Brain microvascular endothelial cell (primary cell): ENCODE measurements around the gene PPARA.

Source experiments
- DNase-seq: peaks from one replicate; pipeline ENCODE4 v3.0.0-alpha.2; 2020
- H3K27ac ChIP-seq: fragments of 250-450 bp; sonication (Bioruptor Pico); 2 replicates; pipeline ENCODE4 v1.5.1; 2020; ENCODE audit warnings: mild to moderate bottlenecking, moderate library complexity
- H3K27me3 ChIP-seq: fragments of 250-450 bp; sonication (Bioruptor Pico); replicated peaks from 2 replicates; pipeline ENCODE4 v1.5.1; 2020; ENCODE audit warnings: mild to moderate bottlenecking
- H3K36me3 ChIP-seq: fragments of 250-450 bp; sonication (Bioruptor Pico); replicated peaks from 2 replicates; pipeline ENCODE4 v1.5.1; 2020; ENCODE audit warnings: mild to moderate bottlenecking
- H3K4me3 ChIP-seq: 2 replicates; pipeline ENCODE4 v1.5.1; 2011; ENCODE audit warnings: low read depth, mild to moderate bottlenecking, control low read depth, low read length, moderate library complexity
- in situ Hi-C: cut with HindIII; loops from 2 replicates; pipeline ENCODE4 v1.10.0; 2017; ENCODE audit warnings: low sequenced_read_pairs, low pct_ligation_motif_present
- TF ChIP-seq, protein P1 (sequence below): IDR thresholded peaks from 2 replicates; pipeline ENCODE4 v1.5.1; 2011; ENCODE audit warnings: low read depth, mild to moderate bottlenecking, moderate library complexity, low read length, control low read depth, inconsistent platforms; ENCODE audit errors: missing control alignments

The PPARA gene

DNA sequence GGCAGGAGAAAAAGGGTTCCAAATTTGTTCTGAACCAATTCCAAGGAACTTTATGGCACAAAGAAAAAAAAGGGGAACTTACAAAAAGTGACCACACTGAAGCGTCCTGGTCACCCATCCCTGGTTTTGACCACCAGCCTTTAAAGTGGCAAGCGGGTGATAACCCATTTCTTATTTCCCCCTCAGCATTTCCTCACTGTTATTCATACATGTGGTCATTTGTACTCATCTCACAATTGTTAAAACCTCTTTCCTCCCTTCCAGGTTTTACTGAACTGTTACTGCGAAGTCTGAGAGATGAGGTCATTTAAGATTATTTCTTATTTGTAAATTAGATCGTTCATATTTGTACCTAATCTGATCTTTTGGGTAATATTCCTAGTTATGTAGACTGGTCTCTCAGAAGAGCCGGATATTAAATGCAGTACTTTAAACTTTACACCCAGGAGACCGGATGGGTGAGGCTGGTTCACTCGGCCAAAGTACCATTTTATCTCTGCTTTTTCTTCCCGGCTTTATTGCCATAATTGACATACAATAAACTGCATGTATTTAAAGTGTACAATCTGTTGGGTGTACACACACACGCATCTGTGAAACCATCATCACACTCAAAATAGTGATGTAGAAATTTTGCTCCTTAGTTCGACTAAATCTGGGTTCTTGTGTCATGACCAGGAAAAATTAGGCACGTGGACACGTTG, 52.7 kb downstream of the PPARA start:
- no peak for DNase-seq
- Histone ChIP-seq H3K27ac (no peak overlapping the region), H3K4me3 (no peak overlapping the region), H3K36me3 (no peaks in the 10 kb centered on the region), H3K27me3 (no peaks in the 10 kb centered on the region)
- in situ Hi-C loops, result no loop called here
- TF ChIP-seq, protein P1, sequence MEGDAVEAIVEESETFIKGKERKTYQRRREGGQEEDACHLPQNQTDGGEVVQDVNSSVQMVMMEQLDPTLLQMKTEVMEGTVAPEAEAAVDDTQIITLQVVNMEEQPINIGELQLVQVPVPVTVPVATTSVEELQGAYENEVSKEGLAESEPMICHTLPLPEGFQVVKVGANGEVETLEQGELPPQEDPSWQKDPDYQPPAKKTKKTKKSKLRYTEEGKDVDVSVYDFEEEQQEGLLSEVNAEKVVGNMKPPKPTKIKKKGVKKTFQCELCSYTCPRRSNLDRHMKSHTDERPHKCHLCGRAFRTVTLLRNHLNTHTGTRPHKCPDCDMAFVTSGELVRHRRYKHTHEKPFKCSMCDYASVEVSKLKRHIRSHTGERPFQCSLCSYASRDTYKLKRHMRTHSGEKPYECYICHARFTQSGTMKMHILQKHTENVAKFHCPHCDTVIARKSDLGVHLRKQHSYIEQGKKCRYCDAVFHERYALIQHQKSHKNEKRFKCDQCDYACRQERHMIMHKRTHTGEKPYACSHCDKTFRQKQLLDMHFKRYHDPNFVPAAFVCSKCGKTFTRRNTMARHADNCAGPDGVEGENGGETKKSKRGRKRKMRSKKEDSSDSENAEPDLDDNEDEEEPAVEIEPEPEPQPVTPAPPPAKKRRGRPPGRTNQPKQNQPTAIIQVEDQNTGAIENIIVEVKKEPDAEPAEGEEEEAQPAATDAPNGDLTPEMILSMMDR, result no peak

DNA sequence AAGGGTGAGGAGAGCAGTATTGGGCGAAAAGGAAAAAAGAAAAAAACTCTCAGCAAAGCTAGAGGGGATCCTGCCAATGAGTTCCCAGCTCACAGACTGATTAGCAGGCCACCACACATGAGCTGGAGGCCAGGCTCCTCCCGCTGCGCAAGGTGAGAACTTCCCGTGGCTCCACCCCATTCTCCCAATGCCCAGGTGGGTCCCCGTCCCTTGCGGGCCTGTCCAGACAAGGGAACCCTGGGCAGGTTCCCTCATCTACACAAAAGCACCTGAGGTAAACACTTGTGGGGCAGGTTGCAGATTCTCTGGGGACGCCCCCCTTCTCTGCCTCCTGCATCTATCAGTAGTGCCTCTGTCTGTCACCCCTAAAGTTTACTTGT, 53.3 kb downstream of the PPARA start:
- H3K27me3 ChIP-seq, result no peaks in the 10 kb centered on the region
- in situ Hi-C loops, result no loop called here
- TF ChIP-seq, protein P1, result no peak
- H3K4me3 ChIP-seq, result no peak overlapping the region
- DNase-seq, result no peak
- no peaks in the 10 kb centered on the region for H3K36me3 ChIP-seq
- H3K27ac ChIP-seq, result no peak overlapping the region

DNA sequence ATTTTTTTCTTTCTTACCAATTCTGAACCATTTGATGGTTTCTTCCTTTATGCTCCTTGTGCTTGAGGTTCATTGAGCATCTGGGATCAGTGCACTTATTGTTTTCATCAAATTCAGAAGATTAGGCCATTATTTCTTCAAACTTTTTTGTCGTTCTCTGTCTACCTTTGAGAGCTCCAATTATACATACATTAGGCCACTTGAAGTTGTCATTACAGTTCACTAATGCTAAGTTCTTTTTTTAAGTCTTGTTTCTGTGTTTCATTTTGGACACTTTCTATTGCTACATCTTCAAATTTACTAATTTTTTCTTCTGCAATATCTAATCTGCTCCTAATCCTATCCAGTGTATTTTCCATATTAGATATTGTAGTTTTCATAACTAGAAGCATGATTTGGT, 58.9 kb downstream of the PPARA start:
- in situ Hi-C loops, result no loop called here
- TF ChIP-seq, protein P1, result no peak
- no peak overlapping the region for H3K27ac ChIP-seq
- no peaks in the 10 kb centered on the region for H3K27me3 ChIP-seq
- H3K36me3 ChIP-seq, result no peaks in the 10 kb centered on the region
- DNase-seq, result no peak
- no peak overlapping the region for H3K4me3 ChIP-seq

DNA sequence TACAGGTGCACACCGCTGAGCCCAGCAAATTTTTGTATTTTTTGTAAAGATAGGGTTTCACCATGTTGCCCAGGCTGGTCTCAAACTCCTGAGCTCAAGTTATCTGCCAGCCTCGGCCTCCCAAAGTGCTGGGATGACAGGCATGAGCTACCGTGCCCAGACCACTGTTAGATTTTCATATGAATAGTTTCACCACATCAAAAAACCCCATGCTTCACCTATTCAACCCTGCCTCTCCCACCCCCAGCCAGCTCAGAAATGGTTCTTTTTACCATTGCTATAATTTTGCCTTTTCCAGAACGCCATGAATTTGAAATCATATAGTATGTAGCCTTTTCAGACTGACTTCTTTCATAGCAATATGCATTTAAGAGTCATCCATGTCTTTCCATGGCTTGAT, 61.9 kb downstream of the PPARA start:
- H3K36me3 ChIP-seq, result no peaks in the 10 kb centered on the region
- TF ChIP-seq, protein P1, result no peak
- in situ Hi-C loops, result no loop called here
- H3K4me3 ChIP-seq, result no peak overlapping the region
- no peak for DNase-seq
- H3K27ac ChIP-seq, result no peak overlapping the region
- H3K27me3 ChIP-seq, result no peaks in the 10 kb centered on the region

DNA sequence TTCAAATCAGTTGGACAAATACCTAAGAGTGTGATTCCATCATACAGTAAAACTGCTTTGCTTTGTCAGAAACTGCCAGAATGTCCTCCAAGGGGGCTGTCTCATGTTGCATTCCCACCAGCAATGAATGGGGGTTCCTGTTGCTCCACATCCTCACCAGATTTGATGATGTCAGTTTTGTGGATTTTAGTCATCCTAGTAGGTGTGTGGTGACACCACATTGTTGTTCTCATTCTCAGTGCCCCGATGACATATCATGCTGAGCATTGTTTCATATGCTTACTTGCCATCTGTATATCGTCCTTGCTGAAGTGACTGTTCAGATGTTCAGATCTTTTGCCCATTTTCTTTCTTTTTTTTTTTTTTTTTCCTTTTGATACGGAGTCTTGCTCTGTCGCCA, 62.7 kb downstream of the PPARA start:
- no peak overlapping the region for H3K27ac ChIP-seq
- no peak overlapping the region for H3K4me3 ChIP-seq
- TF ChIP-seq, protein P1, result no peak
- in situ Hi-C loops, result no loop called here
- no peak for DNase-seq
- no peaks in the 10 kb centered on the region for H3K27me3 ChIP-seq
- no peaks in the 10 kb centered on the region for H3K36me3 ChIP-seq

DNA sequence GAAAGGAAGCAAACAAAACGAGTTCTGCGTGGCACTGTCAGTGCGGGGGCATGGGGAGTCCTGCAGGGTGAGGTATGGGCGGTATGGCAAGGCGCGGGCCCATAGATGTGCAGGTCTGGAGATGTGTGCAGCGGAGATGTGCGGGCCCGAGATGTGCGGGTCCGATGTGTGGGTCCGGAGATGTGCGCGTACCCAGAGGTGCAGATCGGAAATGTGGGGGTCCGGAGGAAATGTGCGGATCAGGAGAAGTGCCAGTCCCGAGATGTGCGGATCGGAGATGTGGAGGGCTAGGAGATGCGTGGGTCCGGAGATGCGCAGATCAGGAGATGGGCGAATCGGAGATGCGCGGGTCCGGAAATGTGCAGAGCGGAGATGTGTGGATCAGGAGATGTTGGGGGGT, 63.8 kb downstream of the PPARA start:
- Histone ChIP-seq H3K27me3 (no peaks in the 10 kb centered on the region), H3K36me3 (no peaks in the 10 kb centered on the region), H3K27ac (no peak overlapping the region), H3K4me3 (no peak overlapping the region)
- TF ChIP-seq, protein P1, result no peak
- DNase-seq, result no peak
- in situ Hi-C loops, result no loop called here
